22Rv1 (cell line): ENCODE data around the gene TMUB2.

ENCODE experiments used
- ZFX ChIP-seq: fragments of 450-650 bp; IDR thresholded peaks from 2 replicates; pipeline ENCODE4 v1.6.1; 2017; ENCODE audit warnings: antibody characterized with exemption, borderline replicate concordance
- TF ChIP-seq, protein P1 (sequence below): fragments of 450-650 bp; IDR thresholded peaks from 2 replicates; pipeline ENCODE4 v1.5.1; 2017; ENCODE audit warnings: mild to moderate bottlenecking

DNA sequence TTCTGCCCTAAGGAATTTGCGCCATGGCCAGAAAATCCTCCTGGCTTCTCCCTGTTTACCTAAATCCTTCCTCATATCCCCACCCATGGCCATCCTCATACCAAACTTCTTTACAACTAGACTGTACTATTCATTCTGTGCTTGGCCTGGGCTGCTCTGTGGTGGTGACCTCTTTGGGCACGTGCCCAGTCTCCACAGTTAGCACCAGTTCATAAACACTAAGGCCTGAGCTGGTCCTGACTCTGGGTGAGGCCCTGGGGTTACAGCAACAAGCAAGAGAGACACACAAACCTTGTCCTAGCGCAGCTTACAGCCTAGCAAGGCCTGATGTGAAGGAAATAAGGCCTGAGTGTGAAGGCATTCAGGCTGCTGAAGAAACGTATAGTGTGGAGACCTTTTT, 16.0 kb downstream of the TMUB2 start:
- TF ChIP-seq, protein P1, sequence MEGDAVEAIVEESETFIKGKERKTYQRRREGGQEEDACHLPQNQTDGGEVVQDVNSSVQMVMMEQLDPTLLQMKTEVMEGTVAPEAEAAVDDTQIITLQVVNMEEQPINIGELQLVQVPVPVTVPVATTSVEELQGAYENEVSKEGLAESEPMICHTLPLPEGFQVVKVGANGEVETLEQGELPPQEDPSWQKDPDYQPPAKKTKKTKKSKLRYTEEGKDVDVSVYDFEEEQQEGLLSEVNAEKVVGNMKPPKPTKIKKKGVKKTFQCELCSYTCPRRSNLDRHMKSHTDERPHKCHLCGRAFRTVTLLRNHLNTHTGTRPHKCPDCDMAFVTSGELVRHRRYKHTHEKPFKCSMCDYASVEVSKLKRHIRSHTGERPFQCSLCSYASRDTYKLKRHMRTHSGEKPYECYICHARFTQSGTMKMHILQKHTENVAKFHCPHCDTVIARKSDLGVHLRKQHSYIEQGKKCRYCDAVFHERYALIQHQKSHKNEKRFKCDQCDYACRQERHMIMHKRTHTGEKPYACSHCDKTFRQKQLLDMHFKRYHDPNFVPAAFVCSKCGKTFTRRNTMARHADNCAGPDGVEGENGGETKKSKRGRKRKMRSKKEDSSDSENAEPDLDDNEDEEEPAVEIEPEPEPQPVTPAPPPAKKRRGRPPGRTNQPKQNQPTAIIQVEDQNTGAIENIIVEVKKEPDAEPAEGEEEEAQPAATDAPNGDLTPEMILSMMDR, result no peak
- TF ChIP-seq ZFX, result no peak
